AG04450 (cell line): ENCODE data around the gene ZFP2. TPM values are rescaled to one million over a fixed set of nuclear protein-coding genes. Genes with fewer than 3 reads are reported as not detected.
"Not testable (repeated sequence)": the region's sequence is repeated elsewhere in the genome, so short reads cannot be mapped to it uniquely, and the experiment has no call there.

ENCODE experiments used
- CTCF ChIA-PET: fragments of 300-600, 350-600 bp; formaldehyde crosslinking; extraction: SDS; loops from one replicate; lab custom pipeline; 2022; ENCODE audit warnings: antibody characterized with exemption, inconsistent platforms; lab: Charles Lee
- POLR2A ChIA-PET: fragments of 350-600 bp; formaldehyde crosslinking; extraction: SDS; loops from one replicate; lab custom pipeline; 2021; ENCODE audit warnings: antibody characterized with exemption, inconsistent platforms; lab: Yijun Ruan, JAX
- DNase-seq: peaks from one replicate; pipeline ENCODE4 v3.0.0-alpha.2; 2011; ENCODE audit warnings: low read depth, low spot score
- H3K27ac ChIP-seq: one replicate; pipeline ENCODE4 v1.5.1; 2012; ENCODE audit warnings: low read depth, low read length, control low read depth
- H3K27me3 ChIP-seq: one replicate; pipeline ENCODE4 v1.6.0; 2012; ENCODE audit warnings: low read length; ENCODE audit not compliant: control insufficient read depth, insufficient read depth
- H3K4me3 ChIP-seq: 2 replicates; pipeline ENCODE4 v1.5.1; 2011; ENCODE audit warnings: mild to moderate bottlenecking, low read depth, low read length, control low read depth
- H3K9me3 ChIP-seq: 2 replicates; pipeline ENCODE4 v1.5.1; 2012; ENCODE audit warnings: low read length; ENCODE audit not compliant: control insufficient read depth, insufficient read depth
- CTCF ChIP-seq: IDR thresholded peaks from 2 replicates; pipeline ENCODE4 v1.5.1; 2011; ENCODE audit warnings: low read depth, low read length, control low read depth, inconsistent platforms
- polyA plus RNA-seq: library from polyadenylated mRNA; depleted of rRNA; stranded (reverse); fragments of >200 nt; gene quantifications from 2 replicates; pipeline ENCODE4 v1.2.3, GENCODE V29; 2011

Gene ZFP2
- polyA plus RNA-seq, 1 experiment = 0.62 TPM

- no peak for TF ChIP-seq CTCF
- ChIA-PET POLR2A (no interaction called here), CTCF (no interaction called here)
- Histone ChIP-seq H3K4me3 (no peak overlapping the region), H3K27me3 (no peaks in the 10 kb centered on the region), H3K27ac (no peak overlapping the region), H3K9me3 (peaks cover 29% of the 10 kb centered on the region)
- DNase-seq = no peak
Measured at GRCh38 chr5:178870411-178870810, 25.3 kb upstream of the ZFP2 start.

- no peak for TF ChIP-seq CTCF
- no peak for DNase-seq
Measured at GRCh38 chr5:178872302-178872701, 23.4 kb upstream of the ZFP2 start.

GRCh38 chr5:178883115-178883694, 12.5 kb upstream of the ZFP2 start:
- DNase-seq, H3K4me3 ChIP-seq, H3K27me3 ChIP-seq, CTCF ChIA-PET, POLR2A ChIA-PET, H3K27ac ChIP-seq: not testable (repeated sequence)
- peaks cover 38% of the 10 kb centered on the region for H3K9me3 ChIP-seq

More at GRCh38 chr5:178872302-178872701, 23.4 kb upstream of the ZFP2 start:
- CTCF ChIA-PET = no interaction called here
- Histone ChIP-seq H3K27me3 (no peaks in the 10 kb centered on the region), H3K9me3 (peaks cover 43% of the 10 kb centered on the region), H3K27ac (no peak overlapping the region), H3K4me3 (no peak overlapping the region)
- POLR2A ChIA-PET = no interaction called here

GRCh38 chr5:178883815-178884430, 11.8 kb upstream of the ZFP2 start:
- ChIA-PET POLR2A (no interaction called here), CTCF (no interaction called here)
- Histone ChIP-seq H3K4me3 (no peak overlapping the region), H3K27me3 (no peaks in the 10 kb centered on the region), H3K27ac (no peak overlapping the region), H3K9me3 (peaks cover 32% of the 10 kb centered on the region)
- DNase-seq = no peak
- no peak for TF ChIP-seq CTCF

GRCh38 chr5:178899289-178899688, 3.6 kb downstream of the ZFP2 start:
- ChIA-PET CTCF (interaction anchor here (0.8 kb wide), 1 partner anchor 9 kb away, joined by 3 read pairs; no protein-coding TSS in a partner anchor), POLR2A (no interaction called here)
- Histone ChIP-seq H3K27ac (no peak overlapping the region), H3K27me3 (no peaks in the 10 kb centered on the region), H3K4me3 (no peak overlapping the region), H3K9me3 (peaks cover 11% of the 10 kb centered on the region)
- no peak for DNase-seq
- no peak for TF ChIP-seq CTCF
